ENCODE data around the gene BATF3.

GRCh38 chr1:212669600-212669999 is 30.0 kb downstream of the BATF3 start:
- no peak for TF ChIP-seq CTCF (conservative IDR thresholded peaks at IDR 0.05; ENCODE audit: low read depth, low read length)
- no peak for TF ChIP-seq CEBPB (IDR thresholded peaks at IDR 0.05; ENCODE audit: low read depth, low read length)
- no peak for TF ChIP-seq NFE2L2 (IDR thresholded peaks at IDR 0.05; ENCODE audit: low read depth, low read length)
- TF ChIP-seq BHLHE40 (IDR thresholded peaks at IDR 0.05; ENCODE audit: low read depth, low read length): no peak
- no peak for TF ChIP-seq POLR2A (IDR thresholded peaks at IDR 0.05; ENCODE audit: low read depth, low read length)
- no peak for TF ChIP-seq CHD1 (IDR thresholded peaks at IDR 0.05; ENCODE audit: low read depth, low read length)
- no peak for TF ChIP-seq RFX5 (IDR thresholded peaks at IDR 0.05; ENCODE audit: low read depth, low read length)
- no peak for TF ChIP-seq FOS (IDR thresholded peaks at IDR 0.05; ENCODE audit: low read depth, low read length)

Data from IMR-90 (cell line).